ENCODE measurements around the gene SPOCK2. TPM values are rescaled to one million over a fixed set of nuclear protein-coding genes. Genes with fewer than 3 reads are reported as not detected.

SPOCK2 gene
- total RNA-seq, 1 donor from 2014 or later, result 48.8 TPM

DNA sequence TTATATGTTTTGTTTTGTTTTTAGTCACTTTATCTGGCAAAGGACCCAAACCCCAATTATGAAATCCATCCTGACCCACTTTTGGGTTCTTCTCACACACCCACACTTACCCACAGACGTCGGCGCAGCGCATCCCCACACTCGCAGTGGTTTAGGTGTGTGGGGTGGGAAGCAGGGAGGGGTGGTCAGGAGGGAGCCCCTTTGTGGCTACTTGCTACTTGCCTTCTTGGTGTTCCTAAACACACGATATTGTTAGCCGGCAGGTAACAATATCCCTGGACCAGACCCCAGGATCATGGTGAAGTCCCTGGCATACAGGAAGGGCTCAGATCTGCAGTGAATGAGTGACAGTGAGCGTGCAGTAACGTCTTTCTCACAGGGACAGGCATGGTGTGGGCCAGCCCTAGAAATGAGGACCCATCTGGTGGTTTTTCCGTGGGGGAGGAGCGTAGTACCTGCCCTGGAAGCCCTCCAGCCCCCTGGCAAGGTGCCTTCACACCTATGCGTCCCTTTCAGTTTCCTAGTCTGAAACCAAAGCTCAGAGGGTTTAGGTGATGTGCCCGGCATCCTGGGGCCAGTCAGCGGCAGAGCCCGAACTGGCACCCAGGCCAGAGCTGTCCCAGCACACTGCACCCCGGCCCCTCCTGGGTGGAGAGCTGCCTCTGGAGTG is 4.4 kb downstream of the SPOCK2 start:
- TF ChIP-seq, protein P1, sequence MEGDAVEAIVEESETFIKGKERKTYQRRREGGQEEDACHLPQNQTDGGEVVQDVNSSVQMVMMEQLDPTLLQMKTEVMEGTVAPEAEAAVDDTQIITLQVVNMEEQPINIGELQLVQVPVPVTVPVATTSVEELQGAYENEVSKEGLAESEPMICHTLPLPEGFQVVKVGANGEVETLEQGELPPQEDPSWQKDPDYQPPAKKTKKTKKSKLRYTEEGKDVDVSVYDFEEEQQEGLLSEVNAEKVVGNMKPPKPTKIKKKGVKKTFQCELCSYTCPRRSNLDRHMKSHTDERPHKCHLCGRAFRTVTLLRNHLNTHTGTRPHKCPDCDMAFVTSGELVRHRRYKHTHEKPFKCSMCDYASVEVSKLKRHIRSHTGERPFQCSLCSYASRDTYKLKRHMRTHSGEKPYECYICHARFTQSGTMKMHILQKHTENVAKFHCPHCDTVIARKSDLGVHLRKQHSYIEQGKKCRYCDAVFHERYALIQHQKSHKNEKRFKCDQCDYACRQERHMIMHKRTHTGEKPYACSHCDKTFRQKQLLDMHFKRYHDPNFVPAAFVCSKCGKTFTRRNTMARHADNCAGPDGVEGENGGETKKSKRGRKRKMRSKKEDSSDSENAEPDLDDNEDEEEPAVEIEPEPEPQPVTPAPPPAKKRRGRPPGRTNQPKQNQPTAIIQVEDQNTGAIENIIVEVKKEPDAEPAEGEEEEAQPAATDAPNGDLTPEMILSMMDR (IDR thresholded peaks at IDR 0.05; ENCODE audit: insufficient read depth, low read length, poor library complexity, severe bottlenecking), result no peak
- H3K4me3 ChIP-seq (ENCODE audit: low read depth, low read length), result no peak overlapping the region
- peaks cover 21% of the 10 kb centered on the region for H3K27me3 ChIP-seq (ENCODE audit: control insufficient read depth, insufficient read depth, low read length)
- DNase-seq (ENCODE audit: low read depth), result no peak
- no peaks in the 10 kb centered on the region for H3K36me3 ChIP-seq (ENCODE audit: control insufficient read depth, insufficient read depth, low read length)

DNA sequence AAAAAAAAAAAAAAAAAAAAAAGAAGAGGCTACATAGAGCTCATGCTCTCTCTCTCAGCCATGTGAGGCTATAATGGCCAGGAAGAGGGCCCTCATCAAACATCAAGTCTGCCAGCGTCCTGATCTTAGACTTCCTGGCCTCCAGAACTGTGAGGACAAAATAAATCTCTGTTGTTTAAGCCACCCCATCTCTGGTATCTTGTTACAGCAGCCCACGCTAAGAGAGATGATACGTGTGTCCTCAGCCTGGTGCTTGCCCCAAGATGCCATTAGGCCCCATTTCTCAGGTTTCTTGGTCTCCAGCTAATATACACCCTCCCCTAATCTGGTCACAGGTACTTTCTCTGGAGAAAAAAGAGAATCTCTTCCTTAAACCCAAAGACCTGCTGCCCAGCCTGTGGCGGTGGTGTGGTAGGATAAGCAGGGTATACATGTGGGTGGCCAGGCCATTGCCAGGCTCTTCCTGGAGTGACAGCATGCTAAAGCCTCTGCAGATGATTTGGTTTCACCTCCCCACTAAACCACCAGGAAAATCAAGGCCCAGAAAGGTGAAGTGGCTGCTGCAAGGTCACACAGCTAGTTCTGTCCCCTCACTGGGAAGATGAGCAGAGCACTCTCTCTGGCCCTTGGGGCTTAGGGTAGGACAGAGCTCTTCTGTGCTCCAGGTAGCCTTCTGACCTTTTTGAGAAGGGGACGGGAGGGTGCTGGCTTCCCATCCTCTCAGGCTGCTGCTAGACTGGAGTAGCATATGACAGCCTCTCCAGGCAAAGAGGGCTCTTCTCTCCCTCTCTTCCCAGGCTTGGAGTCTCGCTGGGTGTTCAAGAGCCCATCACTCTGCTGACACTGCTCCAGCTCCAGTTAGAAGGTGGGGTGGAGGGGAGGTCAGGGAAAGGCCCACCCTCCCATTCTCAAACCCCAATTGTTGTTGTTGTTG is 5.2 kb downstream of the SPOCK2 start:
- no peak for DNase-seq (ENCODE audit: low read depth)
- Histone ChIP-seq H3K27me3 (ENCODE audit: control insufficient read depth, insufficient read depth, low read length) (peaks cover 15% of the 10 kb centered on the region), H3K36me3 (ENCODE audit: control insufficient read depth, insufficient read depth, low read length) (no peaks in the 10 kb centered on the region), H3K4me3 (ENCODE audit: low read depth, low read length) (no peak overlapping the region)
- TF ChIP-seq, protein P1 (IDR thresholded peaks at IDR 0.05; ENCODE audit: insufficient read depth, low read length, poor library complexity, severe bottlenecking), result no peak

DNA sequence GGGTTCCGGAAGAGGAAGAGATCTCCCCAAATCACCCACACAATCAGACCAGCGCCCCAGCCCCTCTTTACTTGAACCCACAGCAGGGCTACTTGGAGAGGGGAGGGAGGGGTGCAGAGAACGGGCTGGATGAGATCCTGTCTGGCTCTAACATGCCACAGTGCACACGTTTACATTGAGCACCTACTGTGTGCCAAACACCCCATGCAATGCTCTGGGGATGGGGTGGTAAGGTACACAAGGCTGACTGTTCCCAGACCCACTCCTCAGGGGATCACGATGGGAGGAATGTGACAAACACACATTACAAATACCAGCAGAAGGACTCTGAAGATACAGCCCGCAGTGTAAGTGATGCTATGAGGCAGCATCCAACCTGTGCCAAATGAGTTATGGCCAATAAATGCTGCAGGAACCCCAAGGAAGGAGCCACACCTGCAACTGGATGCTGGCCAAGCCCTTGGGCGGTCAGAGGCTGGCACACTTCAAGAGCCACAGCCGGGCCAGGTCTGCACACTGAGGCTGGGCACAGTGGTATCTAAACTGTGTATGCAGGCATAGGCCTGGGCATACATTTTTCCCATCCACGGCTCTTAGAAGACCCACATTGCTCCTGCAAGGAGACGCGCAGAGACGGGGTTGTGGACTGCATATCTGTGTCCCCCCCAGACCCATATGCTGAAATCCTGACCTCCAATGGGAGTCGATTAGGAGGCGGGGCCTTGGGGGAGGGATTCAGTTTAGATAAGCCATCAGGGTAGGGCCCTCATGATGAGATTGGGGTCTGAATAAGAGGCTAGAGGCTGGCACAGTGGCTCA is 6.4 kb downstream of the SPOCK2 start:
- TF ChIP-seq, protein P1 (IDR thresholded peaks at IDR 0.05; ENCODE audit: insufficient read depth, low read length, poor library complexity, severe bottlenecking), result no peak
- DNase-seq (ENCODE audit: low read depth), result no peak
- peaks cover 4% of the 10 kb centered on the region for H3K27me3 ChIP-seq (ENCODE audit: control insufficient read depth, insufficient read depth, low read length)

DNA sequence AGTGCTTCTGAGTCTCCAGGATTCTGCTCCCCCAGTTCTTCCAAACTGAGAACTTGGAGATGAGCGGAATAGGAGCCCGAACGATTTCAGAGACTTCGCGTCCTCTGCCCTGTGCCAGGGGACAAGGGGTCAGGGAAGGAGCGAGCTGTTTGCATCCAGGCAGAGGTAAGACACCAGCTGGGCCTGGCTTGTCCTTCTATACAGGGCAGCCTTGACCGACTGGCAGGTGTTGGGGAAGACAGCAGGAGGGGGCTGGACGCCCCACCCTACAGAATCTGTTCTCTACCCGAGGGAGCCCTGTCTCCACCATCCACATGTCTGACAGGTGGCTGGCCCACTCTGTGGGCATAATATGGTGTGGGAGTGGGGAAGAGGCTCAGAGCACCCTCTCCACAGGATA is 7.1 kb downstream of the SPOCK2 start:
- DNase-seq (ENCODE audit: low read depth), result no peak
- TF ChIP-seq, protein P1 (IDR thresholded peaks at IDR 0.05; ENCODE audit: insufficient read depth, low read length, poor library complexity, severe bottlenecking), result no peak
- H3K4me3 ChIP-seq (ENCODE audit: low read depth, low read length), result no peak overlapping the region
- H3K36me3 ChIP-seq (ENCODE audit: control insufficient read depth, insufficient read depth, low read length), result no peaks in the 10 kb centered on the region
- peaks cover 2% of the 10 kb centered on the region for H3K27me3 ChIP-seq (ENCODE audit: control insufficient read depth, insufficient read depth, low read length)

More for the DNA sequence above, 6.4 kb downstream of the SPOCK2 start:
- H3K36me3 ChIP-seq (ENCODE audit: control insufficient read depth, insufficient read depth, low read length), result no peaks in the 10 kb centered on the region
- no peak overlapping the region for H3K4me3 ChIP-seq (ENCODE audit: low read depth, low read length)

DNA sequence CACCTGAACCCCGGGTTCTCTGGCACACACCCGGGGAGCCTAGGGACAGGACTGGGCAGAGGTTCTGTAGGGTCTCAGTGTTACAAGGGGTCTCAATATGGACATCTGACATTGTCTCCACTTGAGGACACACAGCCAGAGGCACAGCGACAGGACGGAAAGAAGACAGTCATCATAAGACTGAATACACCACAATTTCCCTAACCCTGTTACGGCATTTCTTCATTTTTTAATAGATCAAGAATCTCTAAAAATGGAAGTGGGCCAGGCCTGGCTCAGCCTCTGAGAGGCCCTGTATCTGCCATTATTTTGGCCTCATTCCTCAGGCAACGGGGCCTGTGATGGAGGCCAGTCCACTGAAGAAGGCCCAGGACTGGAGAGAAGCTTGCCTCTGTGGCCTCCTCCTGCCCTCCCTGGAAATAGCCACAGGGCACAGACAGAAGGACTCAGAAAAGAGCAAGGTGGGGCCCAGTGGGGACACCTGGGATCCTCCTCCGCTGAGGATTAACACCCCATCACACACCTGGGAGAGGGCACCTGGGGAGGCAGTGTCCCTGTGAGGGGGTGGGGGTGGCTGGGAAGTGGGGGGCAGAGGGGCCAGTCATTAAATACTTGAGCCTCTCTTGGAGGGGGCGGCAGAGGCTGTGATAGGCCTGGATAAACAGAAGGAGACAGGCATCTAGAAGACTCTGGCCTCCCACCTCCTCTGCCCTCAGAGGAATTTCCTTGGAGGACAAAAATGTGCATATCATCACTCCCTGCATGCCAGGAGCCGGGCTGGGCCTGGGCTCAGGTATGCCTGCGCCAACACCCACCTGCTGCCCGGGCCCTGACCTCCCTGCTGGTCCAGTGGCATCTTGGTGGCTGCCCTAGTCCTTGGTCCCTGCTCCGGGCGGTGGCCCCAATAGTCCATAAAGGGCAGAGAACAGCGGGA is 8.0 kb downstream of the SPOCK2 start:
- H3K27me3 ChIP-seq (ENCODE audit: control insufficient read depth, insufficient read depth, low read length), result no peaks in the 10 kb centered on the region
- TF ChIP-seq, protein P1 (IDR thresholded peaks at IDR 0.05; ENCODE audit: insufficient read depth, low read length, poor library complexity, severe bottlenecking), result no peak

More for the DNA sequence above, 8.0 kb downstream of the SPOCK2 start:
- Histone ChIP-seq H3K4me3 (ENCODE audit: low read depth, low read length) (no peak overlapping the region), H3K36me3 (ENCODE audit: control insufficient read depth, insufficient read depth, low read length) (no peaks in the 10 kb centered on the region)
- DNase-seq (ENCODE audit: low read depth), result no peak

Data from kidney epithelial cell (primary cell).